Measurements from ENCODE around the gene ITPRIPL1. TPM values are rescaled to one million over a fixed set of nuclear protein-coding genes. Genes with fewer than 3 reads are reported as not detected.

ITPRIPL1 gene
- total RNA-seq, 3 donors from 2014 or later, result 0.43 to 1.4 (median 1.3) TPM

DNA sequence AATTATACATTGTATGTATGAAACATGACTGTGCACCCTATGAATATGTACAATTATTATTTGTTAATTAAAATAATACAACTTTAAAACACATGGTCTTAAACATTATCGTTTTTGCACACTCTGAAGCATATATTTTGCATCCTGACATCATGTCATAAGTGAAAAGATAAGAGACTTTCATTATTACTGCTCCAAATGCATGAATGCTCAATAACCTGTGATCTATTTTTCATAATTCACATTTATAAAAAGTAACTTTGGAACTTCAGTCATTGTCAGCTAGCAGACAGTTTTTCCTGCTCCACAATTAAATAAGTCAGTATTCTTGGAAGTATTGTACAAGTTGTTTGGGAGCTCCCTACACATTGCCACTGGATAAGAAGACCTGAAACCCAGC, 1.3 kb upstream of the ITPRIPL1 start:
- no peak for ATAC-seq

DNA sequence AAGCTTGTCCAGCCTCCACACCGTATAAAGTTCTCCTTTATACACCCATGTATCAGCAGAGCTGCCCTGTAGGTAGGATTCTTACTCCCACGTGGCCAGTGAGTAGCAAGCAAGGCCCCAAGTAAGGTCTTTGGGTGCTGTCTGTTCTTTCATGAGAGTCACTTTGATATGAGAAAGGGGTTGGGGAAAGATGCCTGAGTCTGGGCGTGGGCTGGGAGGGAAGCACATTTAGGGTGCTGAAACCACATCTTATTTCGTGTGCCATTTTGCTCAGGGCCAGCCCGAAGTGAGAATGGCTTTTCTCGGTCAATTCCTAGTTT, 436 bp upstream of the ITPRIPL1 start:
- no peaks in the 10 kb centered on the region for H3K36me3 ChIP-seq (ENCODE audit: low read depth)
- intact Hi-C loops (cut with DNase I, micrococcal nuclease), result no loop called here
- DNase-seq (no peak), ATAC-seq (no peak)
- H3K4me1 ChIP-seq (ENCODE audit: low read depth), result peaks cover 16% of the 10 kb centered on the region
- H3K4me3 ChIP-seq, result no peak overlapping the region
- TF ChIP-seq, protein P1, sequence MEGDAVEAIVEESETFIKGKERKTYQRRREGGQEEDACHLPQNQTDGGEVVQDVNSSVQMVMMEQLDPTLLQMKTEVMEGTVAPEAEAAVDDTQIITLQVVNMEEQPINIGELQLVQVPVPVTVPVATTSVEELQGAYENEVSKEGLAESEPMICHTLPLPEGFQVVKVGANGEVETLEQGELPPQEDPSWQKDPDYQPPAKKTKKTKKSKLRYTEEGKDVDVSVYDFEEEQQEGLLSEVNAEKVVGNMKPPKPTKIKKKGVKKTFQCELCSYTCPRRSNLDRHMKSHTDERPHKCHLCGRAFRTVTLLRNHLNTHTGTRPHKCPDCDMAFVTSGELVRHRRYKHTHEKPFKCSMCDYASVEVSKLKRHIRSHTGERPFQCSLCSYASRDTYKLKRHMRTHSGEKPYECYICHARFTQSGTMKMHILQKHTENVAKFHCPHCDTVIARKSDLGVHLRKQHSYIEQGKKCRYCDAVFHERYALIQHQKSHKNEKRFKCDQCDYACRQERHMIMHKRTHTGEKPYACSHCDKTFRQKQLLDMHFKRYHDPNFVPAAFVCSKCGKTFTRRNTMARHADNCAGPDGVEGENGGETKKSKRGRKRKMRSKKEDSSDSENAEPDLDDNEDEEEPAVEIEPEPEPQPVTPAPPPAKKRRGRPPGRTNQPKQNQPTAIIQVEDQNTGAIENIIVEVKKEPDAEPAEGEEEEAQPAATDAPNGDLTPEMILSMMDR (IDR thresholded peaks at IDR 0.05), result no peak
- no peaks in the 10 kb centered on the region for H3K9me3 ChIP-seq

More for the DNA sequence above, 1.3 kb upstream of the ITPRIPL1 start:
- intact Hi-C loops (cut with DNase I, micrococcal nuclease), result no loop called here
- Histone ChIP-seq H3K9me3 (no peaks in the 10 kb centered on the region), H3K4me3 (no peak overlapping the region), H3K36me3 (ENCODE audit: low read depth) (no peaks in the 10 kb centered on the region), H3K4me1 (ENCODE audit: low read depth) (peaks cover 16% of the 10 kb centered on the region)
- TF ChIP-seq, protein P1 (IDR thresholded peaks at IDR 0.05), result no peak
- no peak for DNase-seq

DNA sequence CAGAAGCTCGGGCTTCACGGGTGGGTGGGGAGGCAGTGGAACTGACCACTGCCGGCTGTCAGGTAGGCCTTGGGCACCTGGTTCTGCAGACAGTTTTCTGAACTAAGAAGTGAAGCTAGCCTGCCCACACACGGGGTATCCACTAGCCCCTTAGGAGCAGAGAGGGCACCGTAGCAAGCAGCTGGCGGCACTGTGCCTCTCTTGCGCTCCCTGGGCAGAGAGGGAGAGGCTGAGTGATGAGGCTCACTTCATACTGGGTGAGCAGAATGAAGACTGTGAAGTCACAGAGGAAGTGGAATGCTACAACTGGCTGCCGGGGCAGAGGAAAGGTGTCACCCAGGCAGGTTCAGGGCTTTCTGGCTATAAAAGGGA, 753 bp downstream of the ITPRIPL1 start:
- Histone ChIP-seq H3K4me1 (ENCODE audit: low read depth) (peaks cover 16% of the 10 kb centered on the region), H3K36me3 (ENCODE audit: low read depth) (no peaks in the 10 kb centered on the region), H3K9me3 (no peaks in the 10 kb centered on the region), H3K4me3 (no peak overlapping the region)
- intact Hi-C loops (cut with DNase I, micrococcal nuclease), result no loop called here
- DNase-seq, result peak in 2 of 3 donors; percentile 32 to 50
- ATAC-seq, result peak; percentile 50
- TF ChIP-seq, protein P1 (IDR thresholded peaks at IDR 0.05), result no peak

DNA sequence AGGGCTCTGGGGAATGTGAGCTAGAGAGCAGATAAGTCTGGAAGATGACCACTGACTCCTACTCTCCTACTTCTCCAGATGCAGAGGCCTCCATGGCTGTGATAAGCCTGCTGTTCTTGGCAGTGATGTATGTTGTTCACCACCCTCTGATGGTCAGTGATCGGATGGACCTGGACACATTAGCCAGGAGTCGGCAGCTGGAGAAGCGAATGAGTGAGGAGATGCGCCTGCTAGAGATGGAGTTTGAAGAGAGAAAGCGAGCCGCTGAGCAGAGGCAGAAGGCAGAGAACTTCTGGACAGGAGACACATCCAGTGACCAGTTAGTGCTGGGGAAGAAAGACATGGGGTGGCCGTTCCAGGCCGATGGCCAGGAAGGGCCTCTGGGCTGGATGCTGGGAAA, 1.4 kb downstream of the ITPRIPL1 start:
- intact Hi-C loops (cut with DNase I, micrococcal nuclease), result no loop called here

DNA sequence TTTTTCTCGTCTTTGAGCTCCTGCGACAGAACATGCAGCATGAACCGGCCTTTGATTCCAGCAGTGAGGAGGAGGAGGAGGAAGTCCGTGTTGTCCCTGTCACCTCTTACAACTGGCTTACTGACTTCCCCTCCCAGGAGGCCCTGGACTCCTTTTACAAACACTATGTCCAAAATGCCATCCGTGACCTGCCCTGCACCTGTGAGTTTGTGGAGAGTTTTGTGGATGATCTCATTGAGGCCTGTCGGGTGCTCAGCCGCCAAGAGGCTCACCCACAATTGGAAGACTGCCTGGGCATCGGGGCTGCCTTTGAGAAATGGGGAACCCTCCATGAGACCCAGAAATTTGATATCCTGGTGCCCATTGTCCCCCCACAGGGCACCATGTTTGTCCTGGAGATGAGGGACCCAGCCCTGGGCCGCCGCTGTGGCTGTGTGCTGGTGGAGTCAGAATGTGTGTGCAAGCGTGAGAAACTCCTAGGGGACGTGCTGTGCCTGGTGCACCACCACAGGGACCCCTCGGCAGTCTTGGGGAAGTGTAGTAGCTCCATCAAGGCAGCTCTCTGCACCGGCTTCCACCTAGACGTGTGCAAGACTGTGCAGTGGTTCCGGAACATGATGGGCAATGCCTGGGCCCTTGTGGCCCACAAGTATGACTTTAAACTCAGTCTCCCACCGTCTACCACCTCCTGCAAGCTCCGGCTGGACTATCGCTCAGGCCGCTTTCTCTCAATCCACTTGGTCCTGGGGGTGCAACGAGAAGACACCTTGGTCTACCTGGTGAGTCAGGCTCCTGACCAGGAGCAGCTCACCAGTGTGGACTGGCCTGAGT, 2.1 kb downstream of the ITPRIPL1 start:
- ATAC-seq, result no peak
- Histone ChIP-seq H3K9me3 (no peaks in the 10 kb centered on the region), H3K36me3 (ENCODE audit: low read depth) (no peaks in the 10 kb centered on the region), H3K4me1 (ENCODE audit: low read depth) (peaks cover 9% of the 10 kb centered on the region), H3K4me3 (no peak overlapping the region)
- intact Hi-C loops (cut with DNase I, micrococcal nuclease), result no loop called here
- DNase-seq, result no peak
- TF ChIP-seq, protein P1 (IDR thresholded peaks at IDR 0.05), result no peak

More for the DNA sequence above, 1.4 kb downstream of the ITPRIPL1 start:
- Histone ChIP-seq H3K4me3 (no peak overlapping the region), H3K9me3 (no peaks in the 10 kb centered on the region), H3K4me1 (ENCODE audit: low read depth) (peaks cover 16% of the 10 kb centered on the region), H3K36me3 (ENCODE audit: low read depth) (no peaks in the 10 kb centered on the region)
- TF ChIP-seq, protein P1 (IDR thresholded peaks at IDR 0.05), result no peak
- DNase-seq (no peak), ATAC-seq (no peak)

All from mucosa of descending colon (tissue), 3 donors.